Measurements from ENCODE around the gene PLCH1. TPM values are rescaled to one million over a fixed set of nuclear protein-coding genes. Genes with fewer than 3 reads are reported as not detected.

PLCH1 gene
- total and polyA plus RNA-seq, 2 of the 13 experiments (the other 11 are each of a cell fraction or from before 2014, with no cell fraction given): 2.0 to 3.0 TPM

- Histone ChIP-seq H3K9me3 (ENCODE audit: low read length) (no peaks in the 10 kb centered on the region), H2AFZ (ENCODE audit: low read length) (no peak overlapping the region), H3K36me3 (replicated peaks in 1 of 2; ENCODE audit: control insufficient read depth in 1 of 2, insufficient read depth in 2 of 2, low read length in 2 of 2) (no peaks in the 10 kb centered on the region; a peak in 1 of 5 replicates), H4K20me1 (ENCODE audit: insufficient read depth, low read length) (no peaks in the 10 kb centered on the region), H3K79me2 (ENCODE audit: insufficient read depth, low read length) (no peaks in the 10 kb centered on the region), H3K4me2 (ENCODE audit: low read depth, low read length) (no peak overlapping the region), H3K4me1 (ENCODE audit: insufficient read depth, low read length) (no peaks in the 10 kb centered on the region), H3K27ac (ENCODE audit: extremely low read length, insufficient read depth, low read length) (no peak overlapping the region), H3K27me3 (ENCODE audit: control insufficient read depth in 1 of 2, insufficient read depth in 2 of 2, low read length in 2 of 2) (no peaks in the 10 kb centered on the region), H3K4me3 (replicated peaks in 1 of 3; ENCODE audit: insufficient read depth in 1 of 3, low read depth in 2 of 3, low read length in 3 of 3) (no peak overlapping the region), H3K9ac (ENCODE audit: insufficient read depth, low read depth, low read length) (no peak overlapping the region)
- FAIRE-seq (no peak), DNase-seq (ENCODE audit: low spot score) (no peak), ATAC-seq (no peak)
- BruUV-seq (replicated peaks): no TSS peak
- ChIA-PET POLR2A (no interaction called here), CTCF (ENCODE audit: low intra/inter-chr PET ratio, low total read pairs) (no interaction called here)
- intact Hi-C loops (cut with micrococcal nuclease; ENCODE audit: unreplicated experiment): no loop called here
- WGBS (ENCODE audit: low lambda C conversion rate): 79% methylated on average over 5 of the region's 5 CpGs
- in situ Hi-C loops (cut with HindIII; ENCODE audit: extremely low pct_ligation_motif_present, low pct_unique_long_range_greater_than_20kb): no loop called here
- TF ChIP-seq BORCS8-MEF2B (CRISPR knock-in tag; IDR thresholded peaks at IDR 0.05) (no peak), ZNF550 (CRISPR knock-in tag; IDR thresholded peaks at IDR 0.05; ENCODE audit: borderline replicate concordance) (no peak), ZNF121 (CRISPR knock-in tag; IDR thresholded peaks at IDR 0.05) (no peak), MYNN (CRISPR knock-in tag; IDR thresholded peaks at IDR 0.05; ENCODE audit: low read depth) (no peak), ZNF12 (CRISPR knock-in tag; IDR thresholded peaks at IDR 0.05) (0 out of 2 replicates have a peak, but pooled peaks have one; percentile 56)
Observed at GRCh38 chr3:155525324-155525833, 219.5 kb downstream of the PLCH1 start.

DNA sequence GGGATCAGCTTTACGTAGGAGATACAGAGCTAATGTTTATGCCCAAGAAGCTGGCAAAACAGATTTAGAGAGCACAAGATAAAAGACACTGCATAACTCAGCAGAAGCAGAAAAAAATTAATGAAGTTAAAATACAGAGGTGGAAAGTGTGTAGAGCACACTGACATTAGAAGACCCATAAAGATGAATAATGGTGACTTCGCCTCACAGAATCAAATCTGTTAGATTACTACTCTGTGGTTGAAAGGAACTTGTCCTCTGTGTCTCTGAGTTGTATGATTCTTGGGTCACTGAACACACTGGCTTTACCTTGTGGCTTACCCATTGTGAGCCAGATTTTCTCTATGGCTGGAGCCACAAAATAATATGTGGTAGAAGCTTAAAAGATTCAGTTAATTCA lies 224.4 kb downstream of the PLCH1 start:
- Histone ChIP-seq H3K36me3 (replicated peaks in 1 of 2; ENCODE audit: control insufficient read depth in 1 of 2, insufficient read depth in 2 of 2, low read length in 2 of 2) (no peaks in the 10 kb centered on the region; a peak in 1 of 5 replicates), H3K4me2 (ENCODE audit: low read depth, low read length) (no peak overlapping the region), H3K4me1 (ENCODE audit: insufficient read depth, low read length) (no peaks in the 10 kb centered on the region), H3K9me3 (ENCODE audit: low read length) (no peaks in the 10 kb centered on the region), H3K27ac (ENCODE audit: extremely low read length, insufficient read depth, low read length) (no peak overlapping the region), H2AFZ (ENCODE audit: low read length) (no peak overlapping the region), H3K9ac (ENCODE audit: insufficient read depth, low read depth, low read length) (no peak overlapping the region), H3K27me3 (ENCODE audit: control insufficient read depth in 1 of 2, insufficient read depth in 2 of 2, low read length in 2 of 2) (no peaks in the 10 kb centered on the region), H3K79me2 (ENCODE audit: insufficient read depth, low read length) (no peaks in the 10 kb centered on the region), H4K20me1 (ENCODE audit: insufficient read depth, low read length) (no peaks in the 10 kb centered on the region), H3K4me3 (replicated peaks in 1 of 3; ENCODE audit: insufficient read depth in 1 of 3, low read depth in 2 of 3, low read length in 3 of 3) (no peak overlapping the region)
- in situ Hi-C loops (cut with HindIII; ENCODE audit: extremely low pct_ligation_motif_present, low pct_unique_long_range_greater_than_20kb): no loop called here
- 78% methylated on average over 2 of the region's 2 CpGs for WGBS (ENCODE audit: low lambda C conversion rate)
- ATAC-seq (no peak), DNase-seq (ENCODE audit: low spot score) (no peak), FAIRE-seq (no peak)
- intact Hi-C loops (cut with micrococcal nuclease; ENCODE audit: unreplicated experiment): no loop called here
- POLR2A ChIA-PET: no interaction called here
- TF ChIP-seq, protein P1, sequence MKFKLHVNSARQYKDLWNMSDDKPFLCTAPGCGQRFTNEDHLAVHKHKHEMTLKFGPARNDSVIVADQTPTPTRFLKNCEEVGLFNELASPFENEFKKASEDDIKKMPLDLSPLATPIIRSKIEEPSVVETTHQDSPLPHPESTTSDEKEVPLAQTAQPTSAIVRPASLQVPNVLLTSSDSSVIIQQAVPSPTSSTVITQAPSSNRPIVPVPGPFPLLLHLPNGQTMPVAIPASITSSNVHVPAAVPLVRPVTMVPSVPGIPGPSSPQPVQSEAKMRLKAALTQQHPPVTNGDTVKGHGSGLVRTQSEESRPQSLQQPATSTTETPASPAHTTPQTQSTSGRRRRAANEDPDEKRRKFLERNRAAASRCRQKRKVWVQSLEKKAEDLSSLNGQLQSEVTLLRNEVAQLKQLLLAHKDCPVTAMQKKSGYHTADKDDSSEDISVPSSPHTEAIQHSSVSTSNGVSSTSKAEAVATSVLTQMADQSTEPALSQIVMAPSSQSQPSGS (CRISPR knock-in tag; IDR thresholded peaks at IDR 0.05): no peak
- TF ChIP-seq STAT5B (CRISPR knock-in tag; IDR thresholded peaks at IDR 0.05) (no peak), ZNF367 (CRISPR knock-in tag; IDR thresholded peaks at IDR 0.05; ENCODE audit: borderline replicate concordance) (no peak)
- BruUV-seq (replicated peaks): no TSS peak
- CTCF ChIA-PET (ENCODE audit: low intra/inter-chr PET ratio, low total read pairs): no interaction called here

Measured in HepG2 (cell line).